Stimulated activated CD4-positive, alpha-beta T cell treated with anti-CD3 and anti-CD28 coated beads, Interleukin-2, amount 100 ng/mL, for 48 hours (primary cell): ENCODE data around the gene C17orf107.
"Not testable (repeated sequence)": the region's sequence is repeated elsewhere in the genome, so short reads cannot be mapped to it uniquely, and the experiment has no call there.

Experiments used
- DNase-seq, 2 donors: peaks; one replicate each; pipeline ENCODE4 v3.0.0-alpha.2; 2020

The C17orf107 gene

DNA sequence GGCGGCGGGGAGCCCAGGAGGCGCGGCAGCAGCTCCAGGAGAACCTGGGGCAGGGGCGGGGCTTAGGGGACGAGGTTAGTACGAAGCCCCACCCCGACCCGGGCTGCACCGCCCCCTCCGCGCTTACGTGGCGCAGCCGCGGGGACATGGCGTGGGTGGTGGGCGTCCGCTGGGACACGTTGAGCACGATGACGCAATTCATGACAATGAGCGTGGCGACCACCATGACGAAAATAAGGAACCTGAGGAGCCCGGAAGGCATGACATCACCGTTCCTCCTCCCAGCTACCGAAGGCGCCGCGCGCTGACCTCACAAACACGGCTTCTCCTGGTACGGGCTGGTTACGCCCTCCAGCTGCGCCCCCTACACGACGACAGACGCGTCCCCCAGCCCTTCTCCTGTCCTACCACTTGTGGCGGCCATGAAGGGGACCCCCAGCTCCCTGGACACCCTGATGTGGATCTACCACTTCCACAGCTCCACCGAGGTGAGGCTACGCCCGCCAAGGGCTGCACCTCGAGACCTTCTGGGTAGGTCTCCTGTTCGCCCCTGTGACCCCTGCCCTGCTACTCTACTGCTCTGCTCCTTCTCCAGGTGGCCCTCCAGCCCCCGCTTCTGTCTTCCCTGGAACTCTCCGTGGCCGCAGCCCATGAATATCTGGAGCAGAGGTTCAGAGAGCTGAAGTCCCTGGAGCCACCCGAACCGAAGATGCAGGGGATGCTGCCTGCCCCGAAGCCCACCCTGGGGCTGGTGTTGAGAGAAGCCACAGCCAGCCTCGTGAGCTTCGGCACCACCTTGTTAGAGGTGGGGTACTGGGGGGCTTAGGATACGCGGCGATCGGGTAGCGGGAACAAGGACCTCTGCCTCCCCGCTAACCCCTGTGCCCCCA is at the start of gene C17orf107:
Gene C17orf107, plus strand, starts transcription at position 196 of the 890 bp plus-strand sequence. Its CDS starts 227 bp downstream, at position 423.
- DNase-seq: peak; percentile 93 to 95

DNA sequence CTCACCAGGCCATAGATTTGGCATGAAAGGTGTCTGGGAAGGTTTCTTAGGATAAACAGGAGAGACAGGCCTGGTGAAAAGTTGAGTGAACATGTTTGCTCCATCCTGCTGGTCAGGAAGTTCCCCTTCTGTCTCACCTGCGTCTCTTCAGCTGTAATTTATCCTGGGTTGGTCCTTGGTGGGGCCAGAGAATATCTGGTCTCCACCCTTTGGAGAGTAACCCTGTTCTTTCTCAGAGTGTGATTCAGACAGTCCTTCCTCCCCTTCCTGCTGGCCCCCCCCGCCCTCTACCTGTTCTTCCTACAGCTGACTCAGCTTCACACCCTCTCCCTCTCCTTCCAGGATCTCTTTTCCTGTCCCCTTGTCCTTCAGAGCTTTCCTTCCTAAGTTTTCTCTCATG is 49.1 kb upstream of the C17orf107 start:
- no peak for DNase-seq

GRCh38 chr17:4851084-4851483 is 48.3 kb upstream of the C17orf107 start:
- no peak for DNase-seq

- DNase-seq: no peak
These were observed 46.6 kb upstream of the C17orf107 start for GRCh38 chr17:4852567-4853207.

DNA sequence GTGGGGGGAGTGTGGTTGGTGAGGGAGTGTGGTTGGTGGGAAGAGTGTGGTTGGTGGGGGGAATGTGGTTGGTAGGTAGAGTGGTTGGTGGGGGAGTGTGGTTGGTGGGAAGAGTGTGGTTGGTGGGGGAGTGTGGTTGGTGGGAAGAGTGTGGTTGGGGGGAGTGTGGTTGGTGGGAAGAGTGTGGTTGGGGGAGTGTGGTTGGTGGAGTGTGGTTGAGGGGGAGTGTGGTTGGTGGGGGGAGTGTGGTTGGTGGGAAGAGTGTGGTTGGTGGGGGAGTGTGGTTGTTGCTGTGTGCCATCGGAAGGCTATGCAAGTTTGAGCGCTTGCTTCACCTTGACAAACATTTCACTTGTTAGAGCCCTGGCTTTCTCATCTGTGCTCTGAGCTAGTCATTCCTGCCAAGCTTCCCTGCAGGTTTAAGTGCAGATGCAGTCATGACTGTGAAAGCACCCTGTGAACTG is 46.1 kb upstream of the C17orf107 start:
- no peak for DNase-seq

DNA sequence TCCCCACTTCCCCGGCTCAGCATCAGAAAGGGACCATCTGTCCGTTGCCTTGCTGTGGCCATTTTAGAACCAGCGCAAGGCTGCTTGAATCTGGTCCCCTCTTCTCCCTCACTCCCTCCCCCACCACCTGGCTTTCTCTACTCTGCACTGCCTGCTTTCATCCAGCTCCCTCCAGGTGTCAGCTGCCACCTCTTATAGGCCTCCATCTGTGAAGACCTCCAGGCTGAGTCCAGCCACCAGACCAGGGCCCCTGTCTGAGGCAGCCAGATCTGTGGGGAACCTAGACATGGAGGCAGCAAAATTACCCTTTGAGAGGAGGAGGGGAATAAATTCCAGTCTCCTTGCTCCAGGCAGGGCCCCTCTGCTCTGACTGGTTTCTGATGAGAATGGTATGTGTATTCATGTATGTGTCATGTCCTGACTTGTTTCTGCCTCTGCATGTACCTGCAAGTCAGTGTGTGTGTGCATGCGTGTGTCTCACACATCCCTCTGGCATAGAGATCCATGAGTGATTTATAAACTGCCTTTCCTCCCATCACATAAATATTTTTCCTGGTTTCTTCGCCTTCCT is 45.1 kb upstream of the C17orf107 start:
- DNase-seq: no peak

- DNase-seq: no peak
These were observed 42.9 kb upstream of the C17orf107 start for GRCh38 chr17:4856271-4856936.

DNA sequence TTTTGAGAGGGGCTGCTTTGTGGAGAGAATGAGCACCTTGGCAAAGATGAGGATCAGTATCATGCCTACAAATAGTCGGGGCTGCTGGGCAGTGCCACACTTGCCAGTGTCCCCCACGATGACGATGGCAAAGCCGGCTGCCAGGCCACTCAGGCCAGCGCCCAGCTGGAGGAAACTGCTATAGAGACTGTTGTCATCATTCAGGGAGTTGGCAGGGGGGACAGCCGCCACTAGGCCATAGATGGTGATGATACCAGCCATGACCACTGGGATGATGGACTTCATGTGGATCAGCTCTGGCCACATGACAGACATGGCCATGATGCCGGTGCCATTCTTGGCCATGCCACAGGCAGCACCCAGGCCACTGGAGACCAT is 42.4 kb upstream of the C17orf107 start:
- DNase-seq: no peak

DNA sequence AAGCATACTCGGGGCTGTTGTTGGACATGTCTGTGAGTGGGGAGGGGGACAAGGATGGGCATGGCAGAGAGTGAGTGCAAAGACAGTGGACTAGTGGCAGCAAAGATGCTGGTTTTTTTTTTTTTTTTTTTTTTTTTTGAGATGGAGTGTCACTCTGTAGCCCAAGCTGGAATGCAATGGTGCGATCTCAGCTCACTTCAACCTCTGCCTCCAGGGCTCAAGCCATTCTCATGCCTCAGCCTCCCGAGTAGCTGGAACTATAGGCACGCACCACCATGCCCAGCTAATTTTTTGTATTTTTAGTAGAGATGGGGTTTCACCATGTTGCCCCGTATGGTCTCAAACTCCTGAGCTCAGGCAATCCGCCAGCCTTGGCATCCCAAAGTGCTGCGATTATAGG is 42.0 kb upstream of the C17orf107 start:
- not testable (repeated sequence) for DNase-seq

- no peak for DNase-seq
These were observed 41.1 kb upstream of the C17orf107 start for GRCh38 chr17:4858068-4858881.

- DNase-seq: no peak
These were observed 40.5 kb upstream of the C17orf107 start for GRCh38 chr17:4858882-4859260.

- DNase-seq: no peak
These were observed 39.3 kb upstream of the C17orf107 start for GRCh38 chr17:4859816-4860625.

DNA sequence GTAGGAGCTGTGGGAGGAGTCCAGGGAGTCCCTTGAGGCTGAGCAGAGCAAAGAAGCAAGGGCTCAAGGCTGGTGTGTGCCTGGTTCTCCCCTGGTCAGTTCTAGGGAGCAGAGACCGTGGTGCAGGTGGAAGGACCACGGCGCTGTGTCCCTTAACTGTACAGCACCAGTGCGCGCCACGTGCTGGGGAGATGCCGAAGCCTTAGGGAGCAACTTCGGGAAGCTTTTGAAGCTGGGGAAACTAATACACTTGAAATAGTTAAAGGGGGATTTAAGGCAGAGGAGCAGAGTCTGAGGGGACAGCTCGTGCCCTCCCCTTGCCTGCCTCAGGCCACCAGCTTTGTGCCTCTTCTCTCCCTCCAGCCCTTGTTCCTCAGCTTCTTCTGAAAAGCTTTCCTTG is 38.7 kb upstream of the C17orf107 start:
- DNase-seq: no peak

- no peak for DNase-seq
These were observed 38.3 kb upstream of the C17orf107 start for GRCh38 chr17:4861052-4861451.

DNA sequence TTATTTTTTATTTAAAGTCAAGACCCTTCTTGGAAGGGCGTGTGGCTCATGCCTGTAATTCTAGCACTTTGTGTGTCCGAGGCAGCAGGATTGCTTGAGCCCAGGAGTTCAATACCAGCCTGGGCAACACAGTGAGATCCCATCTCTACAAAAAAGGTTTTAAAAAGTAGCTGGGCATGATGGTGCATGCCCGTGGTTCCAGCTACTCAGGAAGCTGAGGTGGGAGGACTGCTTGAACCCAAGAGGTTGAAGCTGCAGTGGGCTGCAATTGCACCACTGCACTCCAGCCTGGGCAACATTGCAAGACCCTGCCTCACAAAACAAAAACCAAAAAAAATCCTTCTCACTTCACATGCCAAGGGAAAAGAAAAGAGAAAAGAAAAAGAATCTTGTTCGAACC is 36.6 kb upstream of the C17orf107 start:
- no peak for DNase-seq

- no peak for DNase-seq
These were observed 36.0 kb upstream of the C17orf107 start for GRCh38 chr17:4863321-4863720.

GRCh38 chr17:4867535-4867934 is 31.8 kb upstream of the C17orf107 start:
- not testable (repeated sequence) for DNase-seq

DNA sequence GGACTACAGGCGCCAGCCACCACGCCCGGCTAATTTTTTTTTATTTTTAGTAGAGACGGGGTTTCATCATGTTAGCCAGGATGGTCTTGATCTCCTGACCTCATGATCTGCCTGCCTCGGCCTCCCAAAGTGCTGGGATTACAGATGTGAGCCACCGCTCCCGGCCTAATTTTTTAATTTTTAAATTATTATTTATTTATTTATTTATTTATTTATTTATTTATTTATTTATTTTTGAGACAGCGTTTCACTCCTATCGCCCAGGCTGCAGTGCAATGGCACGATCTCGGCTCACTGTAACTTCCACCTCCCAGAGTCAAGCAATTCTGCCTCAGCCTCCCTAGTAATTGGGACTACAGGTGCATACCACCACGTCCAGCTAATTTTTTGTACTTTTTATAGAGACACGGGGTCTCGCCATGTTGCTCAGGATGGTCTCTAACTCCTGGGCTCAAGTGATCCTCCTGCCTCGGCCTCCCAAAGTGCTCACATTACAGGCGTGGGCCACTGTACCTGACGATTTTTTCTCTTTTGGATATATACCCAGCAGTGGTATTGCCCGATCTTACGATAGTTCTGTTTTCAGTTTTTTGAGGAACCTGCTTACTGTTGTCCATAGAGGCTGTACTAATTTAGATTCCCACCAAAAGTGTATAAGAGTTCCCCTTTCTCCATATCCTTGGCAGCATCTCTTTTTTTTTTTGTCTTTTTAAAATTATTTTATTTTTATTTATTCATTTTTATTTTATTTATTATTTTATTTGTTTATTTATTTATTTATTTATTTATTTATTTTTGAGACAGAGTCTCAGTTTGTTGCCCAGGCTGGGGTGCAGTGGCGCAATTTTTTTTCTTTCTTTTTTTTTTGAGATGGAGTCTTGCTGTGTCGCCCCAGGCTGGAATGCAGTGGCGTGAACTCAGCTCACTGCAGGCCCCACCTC is 30.0 kb upstream of the C17orf107 start:
- DNase-seq: not testable (repeated sequence)

DNA sequence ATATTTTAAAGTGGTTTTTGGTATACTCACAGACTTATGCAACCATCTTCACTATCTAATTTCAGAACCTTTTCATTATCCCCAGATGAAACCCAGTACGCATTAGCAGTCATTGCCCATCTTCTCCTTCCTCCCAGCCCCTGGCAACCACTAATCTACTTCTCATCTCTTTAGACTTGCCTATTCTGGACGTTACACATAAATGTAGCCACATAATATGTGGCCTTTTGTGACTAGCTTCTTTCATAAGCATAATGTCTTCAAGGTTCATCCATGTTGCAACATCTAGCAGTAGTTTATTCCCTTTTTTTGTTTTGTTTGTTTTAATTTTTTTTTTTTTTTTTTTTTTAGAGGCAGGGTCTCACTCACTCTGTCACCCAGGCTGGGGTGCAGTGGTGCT is 28.5 kb upstream of the C17orf107 start:
- no peak for DNase-seq

- DNase-seq: no peak
These were observed 26.6 kb upstream of the C17orf107 start for GRCh38 chr17:4872786-4873185.
